Thoracic aorta (tissue), 2 donors: ENCODE measurements around the gene SNAP47. TPM values are rescaled to one million over a fixed set of nuclear protein-coding genes. Genes with fewer than 3 reads are reported as not detected.

Experiments used
- ATAC-seq: fragments of 150-250 bp; one replicate; pipeline ENCODE4 v1.8.0; 2017; ENCODE audit warnings: low read depth; ENCODE audit not compliant: insufficient number of reproducible peaks, low FRiP score
- DNase-seq: peaks from one replicate; pipeline ENCODE4 v3.0.0-alpha.2; 2020; ENCODE audit warnings: low spot score
- H3K27ac ChIP-seq, 2 donors: fragments of 200-600 bp; sonication (generic); 1 replicate in 1 of 2; 2 replicates in 1 of 2; pipeline ENCODE4 v1.5.1; 2016; ENCODE audit warnings: mild to moderate bottlenecking in 2 of 2, moderate library complexity in 2 of 2
- H3K27me3 ChIP-seq: fragments of 200-600 bp; sonication (generic); replicated peaks from 2 replicates; pipeline ENCODE4 v1.6.0; 2016; ENCODE audit warnings: mild to moderate bottlenecking; ENCODE audit not compliant: insufficient read depth
- H3K36me3 ChIP-seq: fragments of 200-600 bp; sonication (generic); one replicate; pipeline ENCODE4 v1.5.1; 2016
- H3K4me1 ChIP-seq, 2 donors: fragments of 200-600 bp; sonication (generic); 1 replicate in 1 of 2; 2 replicates in 1 of 2; pipeline versions ENCODE4 v1.5.1 to v1.6.0; 2016; ENCODE audit warnings: low read depth in 2 of 2, mild to moderate bottlenecking in 1 of 2; ENCODE audit not compliant: control insufficient read depth in 1 of 2
- H3K4me3 ChIP-seq: fragments of 200-600 bp; sonication (generic); 2 replicates; pipeline ENCODE4 v1.5.1; 2016; ENCODE audit warnings: mild to moderate bottlenecking
- H3K9me3 ChIP-seq: fragments of 200-600 bp; sonication (generic); 2 replicates; pipeline ENCODE4 v1.5.1; 2016
- CTCF ChIP-seq: fragments of 200-600 bp; sonication (generic); IDR thresholded peaks from one replicate; pipeline ENCODE4 v1.5.1; 2019; ENCODE audit warnings: antibody characterized with exemption
- total RNA-seq, 2 donors: library from RNA; depleted of rRNA; stranded (reverse); fragments of >200 nt; gene quantifications; one replicate each; pipeline versions ENCODE4 v1.1.0 to v1.2.3, GENCODE V29; 2016

Gene SNAP47
- total RNA-seq, 2 donors from 2014 or later, result 26.3 to 42.4 TPM

GRCh38 chr1:227760377-227760776 is 25.1 kb downstream of the SNAP47 start:
- no peak for TF ChIP-seq CTCF
- Histone ChIP-seq H3K4me3 (no peak overlapping the region), H3K4me1 (peaks cover 4 to 11% of the 10 kb centered on the region in 2 donors), H3K27ac (no peak overlapping the region), H3K27me3 (no peaks in the 10 kb centered on the region), H3K36me3 (no peaks in the 10 kb centered on the region), H3K9me3 (no peaks in the 10 kb centered on the region)
- DNase-seq (no peak), ATAC-seq (no peak)

GRCh38 chr1:227761621-227762230 is 26.5 kb downstream of the SNAP47 start:
- no peaks in the 10 kb centered on the region for H3K9me3 ChIP-seq
- H3K36me3 ChIP-seq, result peaks cover 1% of the 10 kb centered on the region
- no peaks in the 10 kb centered on the region for H3K27me3 ChIP-seq
- H3K27ac ChIP-seq, result no peak overlapping the region
- DNase-seq, result no peak
- TF ChIP-seq CTCF, result no peak
- ATAC-seq, result no peak
- peaks cover 4 to 11% of the 10 kb centered on the region in 2 donors for H3K4me1 ChIP-seq
- H3K4me3 ChIP-seq, result no peak overlapping the region

- peak; percentile 75 for TF ChIP-seq CTCF
- Histone ChIP-seq H3K9me3 (no peaks in the 10 kb centered on the region), H3K4me1 (peaks cover 4 to 11% of the 10 kb centered on the region in 2 donors), H3K4me3 (no peak overlapping the region), H3K27me3 (no peaks in the 10 kb centered on the region), H3K36me3 (peaks cover 8% of the 10 kb centered on the region), H3K27ac (no peak overlapping the region)
- DNase-seq (peak; percentile 25), ATAC-seq (peak; percentile 25)
Measured at GRCh38 chr1:227762231-227762911, 27.1 kb downstream of the SNAP47 start.

GRCh38 chr1:227763246-227764018 is 28.2 kb downstream of the SNAP47 start:
- Histone ChIP-seq H3K36me3 (peaks cover 14% of the 10 kb centered on the region), H3K9me3 (no peaks in the 10 kb centered on the region), H3K4me3 (no peak overlapping the region), H3K27me3 (no peaks in the 10 kb centered on the region), H3K27ac (no peak overlapping the region), H3K4me1 (peaks cover 4 to 11% of the 10 kb centered on the region in 2 donors)
- ATAC-seq (no peak), DNase-seq (no peak)
- no peak for TF ChIP-seq CTCF

- no peak for TF ChIP-seq CTCF
- Histone ChIP-seq H3K9me3 (no peaks in the 10 kb centered on the region), H3K4me1 (peaks cover 4 to 11% of the 10 kb centered on the region in 2 donors), H3K27me3 (no peaks in the 10 kb centered on the region), H3K27ac (no peak overlapping the region), H3K36me3 (peaks cover 19% of the 10 kb centered on the region), H3K4me3 (no peak overlapping the region)
- ATAC-seq (no peak), DNase-seq (no peak)
Measured at GRCh38 chr1:227764019-227764391, 28.8 kb downstream of the SNAP47 start.
